Panc1 (cell line): ENCODE data around the gene RNF43.

Experiments used
- POLR2AphosphoS5 ChIP-seq: IDR thresholded peaks from 2 replicates; pipeline ENCODE4 v1.6.1; 2012; ENCODE audit warnings: mild to moderate bottlenecking, low read depth, low read length, moderate library complexity
- TCF7L2 ChIP-seq: IDR thresholded peaks from 2 replicates; pipeline ENCODE4 v1.6.1; 2011; ENCODE audit warnings: mild to moderate bottlenecking, low read depth, low read length, inconsistent platforms
- TF ChIP-seq, protein P1 (sequence below): fragments of 450-650 bp; IDR thresholded peaks from 2 replicates; pipeline ENCODE4 v1.5.1; 2017; ENCODE audit warnings: mild to moderate bottlenecking

DNA sequence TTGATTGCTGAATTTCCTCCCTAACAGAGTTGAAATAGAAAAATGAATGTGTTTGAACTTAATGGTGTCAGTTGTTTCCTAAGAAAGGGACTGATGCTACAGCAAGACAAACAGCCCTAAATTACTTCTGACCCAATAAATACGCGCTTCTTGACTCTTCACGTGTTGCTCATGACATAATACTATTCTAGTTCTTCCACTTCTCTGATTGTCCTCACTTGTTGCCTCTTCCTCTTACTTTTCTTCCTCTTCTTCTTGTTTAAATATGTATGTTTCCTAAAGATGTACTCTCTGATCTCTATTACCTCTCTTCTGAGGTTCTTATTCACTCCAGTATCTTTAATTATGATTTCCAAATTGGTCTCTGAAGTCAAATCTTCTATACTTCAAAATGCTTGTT lies 32.4 kb downstream of the RNF43 start:
- TF ChIP-seq POLR2AphosphoS5 (no peak), TCF7L2 (no peak)
- TF ChIP-seq, protein P1, sequence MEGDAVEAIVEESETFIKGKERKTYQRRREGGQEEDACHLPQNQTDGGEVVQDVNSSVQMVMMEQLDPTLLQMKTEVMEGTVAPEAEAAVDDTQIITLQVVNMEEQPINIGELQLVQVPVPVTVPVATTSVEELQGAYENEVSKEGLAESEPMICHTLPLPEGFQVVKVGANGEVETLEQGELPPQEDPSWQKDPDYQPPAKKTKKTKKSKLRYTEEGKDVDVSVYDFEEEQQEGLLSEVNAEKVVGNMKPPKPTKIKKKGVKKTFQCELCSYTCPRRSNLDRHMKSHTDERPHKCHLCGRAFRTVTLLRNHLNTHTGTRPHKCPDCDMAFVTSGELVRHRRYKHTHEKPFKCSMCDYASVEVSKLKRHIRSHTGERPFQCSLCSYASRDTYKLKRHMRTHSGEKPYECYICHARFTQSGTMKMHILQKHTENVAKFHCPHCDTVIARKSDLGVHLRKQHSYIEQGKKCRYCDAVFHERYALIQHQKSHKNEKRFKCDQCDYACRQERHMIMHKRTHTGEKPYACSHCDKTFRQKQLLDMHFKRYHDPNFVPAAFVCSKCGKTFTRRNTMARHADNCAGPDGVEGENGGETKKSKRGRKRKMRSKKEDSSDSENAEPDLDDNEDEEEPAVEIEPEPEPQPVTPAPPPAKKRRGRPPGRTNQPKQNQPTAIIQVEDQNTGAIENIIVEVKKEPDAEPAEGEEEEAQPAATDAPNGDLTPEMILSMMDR: no peak
